Activated CD8-positive, alpha-beta memory T cell treated with anti-CD3 and anti-CD28 coated beads for 36 hours (primary cell): Measurements from ENCODE around the gene BTBD17. TPM values are rescaled to one million over a fixed set of nuclear protein-coding genes. Genes with fewer than 3 reads are reported as not detected.
"Not testable (repeated sequence)": the region's sequence is repeated elsewhere in the genome, so short reads cannot be mapped to it uniquely, and the experiment has no call there.

ENCODE experiments used
- CTCF ChIA-PET: fragments of 350-600 bp; sonication (Branson Sonifier 250); formaldehyde crosslinking; loops from one replicate; lab custom pipeline; 2021; ENCODE audit warnings: antibody characterized with exemption; lab: Charles Lee
- POLR2A ChIA-PET: fragments of 350-600 bp; sonication (Branson Sonifier 250); formaldehyde crosslinking; loops from one replicate; lab custom pipeline; 2021; ENCODE audit warnings: antibody characterized with exemption; lab: Charles Lee
- total RNA-seq, 2 experiments: library from RNA; stranded (reverse); gene quantifications; one replicate each; pipeline ENCODE4 v1.2.3, GENCODE V29; 2021

The BTBD17 gene
- not detected for total RNA-seq

DNA sequence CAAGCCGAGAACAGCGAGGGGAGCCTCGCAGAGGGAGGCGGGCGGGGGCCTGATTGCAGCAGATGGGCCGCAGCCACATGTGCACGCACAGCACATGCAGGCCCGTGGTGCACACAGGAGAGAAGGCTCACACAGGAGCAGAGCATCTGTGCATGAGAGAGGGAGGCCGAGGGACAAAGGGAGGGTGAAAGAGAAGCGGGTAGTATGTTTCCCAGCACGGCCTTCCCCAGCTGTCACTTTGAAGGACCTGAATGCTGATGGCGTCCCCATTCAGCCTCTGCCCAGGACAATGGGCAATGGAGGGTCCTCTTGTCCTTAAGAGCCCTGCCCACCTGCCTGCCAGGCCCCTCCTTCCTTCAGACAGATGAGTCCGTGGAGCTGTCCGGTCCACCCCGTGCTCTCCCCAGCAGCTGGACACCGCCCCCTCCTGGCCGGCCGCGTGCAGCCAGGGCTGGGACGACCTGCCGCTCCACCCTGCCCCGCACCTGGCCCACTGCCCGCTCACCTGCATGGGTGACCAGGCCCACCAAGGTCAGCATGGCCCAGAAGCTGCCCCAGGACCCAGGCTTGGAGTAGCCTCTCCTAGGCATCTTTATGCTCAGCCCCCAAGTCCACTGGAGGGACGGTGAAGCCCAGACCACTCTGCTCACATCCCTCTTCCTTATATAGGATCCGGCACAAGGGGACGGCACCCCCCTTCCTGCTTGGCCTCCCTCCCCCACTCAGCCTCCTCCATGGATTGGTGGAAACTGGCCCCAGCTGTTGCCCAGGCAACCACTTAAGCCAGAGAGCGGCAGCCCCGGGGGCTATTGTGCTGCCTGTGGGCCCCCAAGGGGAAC lies at the start of gene BTBD17:
Gene BTBD17 (minus strand): TSS at position 639 of the 839 bp plus-strand sequence. CDS start 49 bp downstream, at position 590.
- POLR2A ChIA-PET = no interaction called here
- CTCF ChIA-PET = interaction anchor here (0.9 to 2.1 kb wide), 13 partner anchors 15 to 150 kb away, joined by 3 to 6 read pairs (median 3); no protein-coding TSS in a partner anchor

DNA sequence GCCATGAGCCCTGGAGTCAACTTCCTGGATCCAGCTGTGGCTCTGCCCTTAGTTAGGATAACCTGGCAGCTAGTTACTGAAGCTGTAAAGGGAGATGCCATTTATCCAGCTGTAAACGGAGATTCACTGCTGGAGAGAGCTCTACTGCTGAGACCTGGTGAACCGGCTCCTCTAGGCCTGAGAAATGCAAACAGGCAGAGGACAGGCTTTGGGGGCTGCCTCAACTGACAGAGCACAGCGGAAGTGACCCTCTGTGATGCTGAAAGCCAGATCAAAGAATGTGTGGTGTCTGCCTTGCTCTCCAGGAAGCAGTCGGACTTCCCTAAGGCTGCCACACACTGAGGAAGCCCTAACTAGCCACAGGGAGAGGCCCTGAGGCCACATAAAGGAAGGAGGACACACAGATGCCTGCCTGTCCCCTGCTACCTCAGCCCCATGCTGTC lies 48.4 kb upstream of the BTBD17 start:
- POLR2A ChIA-PET = no interaction called here
- CTCF ChIA-PET = interaction anchor here (0.7 kb wide), 2 partner anchors 29 to 45 kb away, joined by 3 read pairs; no protein-coding TSS in a partner anchor

DNA sequence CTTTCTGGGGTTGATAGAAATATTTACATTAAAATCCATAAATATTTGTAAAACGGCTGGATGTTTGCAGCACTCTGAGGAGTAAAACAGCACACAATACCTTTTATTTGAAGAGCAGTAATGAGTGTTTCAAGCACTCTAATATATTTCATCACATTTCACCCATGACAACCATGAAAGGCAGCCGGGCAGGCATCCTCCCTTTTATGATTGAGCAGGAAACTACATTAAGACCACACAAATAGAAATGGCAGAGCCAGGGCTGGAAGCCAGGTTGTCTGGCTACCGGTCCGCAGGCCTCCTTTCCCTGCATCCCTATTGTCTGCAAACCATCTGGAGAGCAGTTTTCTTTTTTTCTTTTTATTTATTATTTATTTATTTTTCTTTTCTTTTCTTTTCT lies 47.1 kb upstream of the BTBD17 start:
- ChIA-PET CTCF (interaction anchor here (0.7 kb wide), 2 partner anchors 28 to 32 kb away, joined by 3 to 5 read pairs; no protein-coding TSS in a partner anchor), POLR2A (no interaction called here)

- POLR2A ChIA-PET = no interaction called here
- CTCF ChIA-PET = no interaction called here
These were observed 46.6 kb upstream of the BTBD17 start for GRCh38 chr17:74408262-74408661.

DNA sequence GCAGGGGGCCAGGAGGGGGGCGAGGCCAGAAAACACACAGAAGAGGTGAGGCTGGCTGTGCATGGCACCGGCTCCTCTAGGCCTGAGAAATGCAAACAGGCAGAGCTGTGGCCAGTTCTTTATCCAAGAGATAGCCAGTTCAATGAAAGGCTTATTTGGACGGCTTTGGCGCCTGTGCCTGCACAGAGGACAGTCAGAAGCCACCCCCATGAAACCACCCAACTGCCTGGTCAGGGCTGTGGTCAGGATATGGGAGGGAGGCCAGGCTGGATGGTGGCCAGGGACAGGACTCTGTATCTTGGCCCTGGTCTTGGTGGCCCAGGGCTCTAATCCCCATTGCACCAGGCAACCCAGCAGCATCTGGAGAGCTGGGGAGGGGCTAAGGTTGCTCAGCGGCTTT lies 45.7 kb upstream of the BTBD17 start:
- POLR2A ChIA-PET = no interaction called here

DNA sequence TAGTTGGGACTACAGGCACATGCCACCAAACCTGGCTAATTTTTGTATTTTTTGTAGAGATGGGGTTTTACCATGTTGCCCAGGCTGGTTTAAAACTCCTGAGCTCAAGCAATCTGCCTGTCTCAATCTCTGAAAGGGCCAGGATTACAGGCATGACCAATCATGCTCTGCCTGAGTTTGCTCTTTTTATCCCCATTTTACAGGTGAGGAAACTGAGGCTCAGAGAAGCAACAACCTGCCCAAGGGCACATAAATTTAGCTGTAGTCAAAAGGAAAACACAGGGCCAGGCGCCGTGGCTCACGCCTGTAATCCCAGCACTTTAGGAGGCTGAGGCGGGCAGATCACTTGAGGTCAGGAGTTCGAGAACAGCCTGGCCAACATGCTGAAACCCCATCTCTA lies 43.6 kb upstream of the BTBD17 start:
- CTCF ChIA-PET = not testable (repeated sequence)

More for the DNA sequence above, 45.7 kb upstream of the BTBD17 start:
- CTCF ChIA-PET = no interaction called here

DNA sequence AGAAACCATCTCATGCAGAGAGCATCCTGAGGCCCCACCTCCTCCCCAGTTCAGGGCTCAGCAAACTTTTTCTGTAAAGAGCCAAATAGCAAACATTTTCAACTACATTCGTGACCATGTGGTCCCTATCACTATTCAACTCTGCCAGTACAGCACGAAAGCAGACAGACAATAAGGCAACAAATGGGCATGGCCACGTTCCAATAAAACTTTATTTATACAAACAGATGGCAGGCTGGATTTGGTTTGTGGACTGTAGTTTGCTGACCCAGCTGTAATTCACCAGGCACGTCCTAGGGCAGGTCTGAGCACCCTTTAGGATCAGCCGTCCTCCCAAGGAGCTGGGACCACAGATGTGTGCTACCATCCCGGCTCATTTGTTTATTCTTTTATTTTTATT lies 43.1 kb upstream of the BTBD17 start:
- ChIA-PET CTCF (no interaction called here), POLR2A (no interaction called here)

More for the DNA sequence above, 43.6 kb upstream of the BTBD17 start:
- POLR2A ChIA-PET = not testable (repeated sequence)

DNA sequence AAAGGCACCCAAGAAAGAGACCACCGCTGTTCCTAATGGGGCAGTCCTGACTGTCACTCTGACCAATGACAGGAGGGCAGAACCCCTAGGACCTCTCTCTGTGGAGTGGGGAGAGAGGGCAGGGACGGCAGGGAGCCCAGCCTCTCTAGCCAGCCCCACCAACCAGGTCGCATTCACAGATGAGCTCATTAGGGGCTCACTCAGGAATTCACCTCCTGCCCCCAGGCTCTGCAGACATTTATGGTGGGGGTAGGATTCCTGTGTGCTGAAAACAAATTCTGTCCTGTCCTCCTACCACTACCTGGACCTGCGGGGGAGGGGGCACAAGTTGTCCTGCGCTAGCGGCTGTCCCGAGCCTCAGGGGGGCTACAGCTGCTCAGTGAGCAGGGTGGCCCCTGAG lies 42.5 kb upstream of the BTBD17 start:
- POLR2A ChIA-PET = no interaction called here
- CTCF ChIA-PET = no interaction called here

GRCh38 chr17:74403512-74404137 lies 42.0 kb upstream of the BTBD17 start:
- ChIA-PET POLR2A (no interaction called here), CTCF (no interaction called here)

GRCh38 chr17:74402048-74402447 lies 40.4 kb upstream of the BTBD17 start:
- ChIA-PET CTCF (no interaction called here), POLR2A (no interaction called here)

- ChIA-PET CTCF (no interaction called here), POLR2A (no interaction called here)
These were observed 34.9 kb upstream of the BTBD17 start for GRCh38 chr17:74396567-74396966.

GRCh38 chr17:74394977-74395376 lies 33.3 kb upstream of the BTBD17 start:
- POLR2A ChIA-PET = no interaction called here
- CTCF ChIA-PET = no interaction called here

DNA sequence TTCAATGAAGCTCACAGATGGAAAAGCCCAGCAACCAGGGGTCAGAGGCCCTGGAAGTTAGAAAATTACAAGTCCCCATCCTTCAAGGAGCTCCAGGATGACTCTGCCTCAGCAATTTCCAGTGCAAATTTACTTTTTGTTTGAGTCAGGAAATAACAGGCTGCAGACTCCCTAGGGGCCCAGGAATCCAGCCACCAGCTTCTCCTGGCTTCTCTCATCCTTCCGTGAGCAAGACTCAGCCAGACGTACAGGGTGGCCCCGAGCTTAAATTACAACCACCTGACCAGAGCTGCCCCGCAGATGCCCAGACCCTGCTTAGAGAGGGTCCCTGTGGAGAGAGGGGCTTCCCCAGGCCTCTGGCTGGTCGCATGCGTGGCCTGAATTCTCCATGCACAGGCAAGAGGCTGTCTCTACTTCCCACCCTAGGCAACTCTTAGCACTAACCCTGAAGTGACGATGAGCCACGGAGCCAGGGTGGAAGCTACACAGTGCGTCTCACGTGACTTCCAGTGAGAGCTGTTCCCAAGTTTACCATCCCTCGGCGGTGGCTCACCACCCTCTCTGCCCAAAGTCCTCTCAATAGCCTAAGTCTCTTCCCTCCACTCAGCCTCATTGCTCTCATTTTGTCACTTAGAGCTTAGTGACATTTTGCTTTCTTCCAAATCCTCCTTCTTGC lies 32.7 kb upstream of the BTBD17 start:
- CTCF ChIA-PET = interaction anchor here (1.5 kb wide), 1 partner anchor 63 kb away, joined by 5 read pairs; no protein-coding TSS in a partner anchor
- POLR2A ChIA-PET = no interaction called here

DNA sequence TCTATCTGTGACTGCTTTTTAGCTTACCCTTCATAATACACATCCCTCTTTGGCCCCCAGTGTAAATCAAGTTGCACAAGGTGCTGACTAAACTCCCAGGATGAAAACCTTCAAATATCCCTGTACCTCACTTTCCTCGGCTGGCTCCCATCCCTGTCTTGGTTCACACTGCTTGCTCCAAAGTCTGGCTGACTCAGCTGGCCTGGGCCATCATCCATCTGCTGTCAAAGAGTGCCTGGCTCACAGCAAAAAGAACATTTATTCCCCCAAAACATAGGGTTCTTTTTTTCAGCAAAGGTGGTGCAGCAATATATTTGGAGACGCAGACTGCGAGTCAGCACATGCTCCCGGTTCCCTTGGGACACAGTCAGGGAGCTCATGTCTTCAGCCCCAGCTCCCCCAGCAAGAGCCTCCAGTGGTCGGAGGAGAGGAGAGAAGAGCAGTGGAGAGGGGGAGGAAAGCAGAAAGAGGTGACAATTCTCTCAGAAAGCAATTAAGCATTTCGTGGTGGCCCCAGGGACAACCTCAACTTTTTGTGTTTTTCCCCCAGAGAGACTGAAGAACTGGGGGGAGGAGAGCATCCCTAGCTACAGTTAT lies 31.8 kb upstream of the BTBD17 start:
- CTCF ChIA-PET = interaction anchor here (1.2 to 1.5 kb wide), 2 partner anchors 14 to 64 kb away, joined by 4 to 5 read pairs; no protein-coding TSS in a partner anchor
- POLR2A ChIA-PET = no interaction called here

DNA sequence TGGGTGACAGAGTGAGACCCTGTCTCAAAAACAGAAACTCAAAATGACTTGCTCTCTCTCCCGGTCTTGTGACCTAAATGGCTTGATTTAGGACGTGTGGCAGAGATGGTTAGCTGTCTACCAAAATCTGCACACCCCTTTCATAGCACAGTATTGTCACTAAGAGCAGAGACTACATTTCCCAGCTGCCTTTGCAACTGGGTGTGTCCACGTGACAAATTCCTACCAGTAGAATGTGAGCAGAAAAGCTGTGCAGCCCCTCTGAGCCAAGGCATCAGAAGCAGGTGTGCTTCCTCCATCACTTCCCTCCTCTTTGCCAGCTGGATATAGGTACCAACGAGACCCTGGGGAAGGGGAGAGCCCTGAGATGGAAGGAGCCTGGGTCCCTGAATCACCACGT lies 31.2 kb upstream of the BTBD17 start:
- POLR2A ChIA-PET = no interaction called here

GRCh38 chr17:74391771-74392170 lies 30.1 kb upstream of the BTBD17 start:
- POLR2A ChIA-PET = no interaction called here
- CTCF ChIA-PET = interaction anchor here (0.6 to 1.3 kb wide), 4 partner anchors 12 to 108 kb away, joined by 3 to 5 read pairs (median 4); no protein-coding TSS in a partner anchor

More for the DNA sequence above, 31.2 kb upstream of the BTBD17 start:
- CTCF ChIA-PET = interaction anchor here (1.0 to 1.2 kb wide), 2 partner anchors 14 to 65 kb away, joined by 3 to 4 read pairs; no protein-coding TSS in a partner anchor

- POLR2A ChIA-PET = no interaction called here
- CTCF ChIA-PET = interaction anchor here (0.9 to 1.3 kb wide), 2 partner anchors 12 to 23 kb away, joined by 4 to 5 read pairs; no protein-coding TSS in a partner anchor
These were observed 29.3 kb upstream of the BTBD17 start for GRCh38 chr17:74390680-74391653.
